ENCODE results near the gene IFT27.
A peak's percentile ranks its signal among the peaks of the same experiment; 100 is the strongest.
"Not testable (repeated sequence)": the region's sequence is repeated elsewhere in the genome, so short reads cannot be mapped to it uniquely, and the experiment has no call there.

IFT27 gene

GRCh38 chr22:36765131-36765942, 10.6 kb downstream of the IFT27 start:
- DNase-seq (ENCODE audit: low spot score), result no peak

GRCh38 chr22:36764641-36765040, 11.3 kb downstream of the IFT27 start:
- no peak for DNase-seq (ENCODE audit: low spot score)

GRCh38 chr22:36764060-36764459, 11.9 kb downstream of the IFT27 start:
- no peak for DNase-seq (ENCODE audit: low spot score)

GRCh38 chr22:36763576-36763975, 12.3 kb downstream of the IFT27 start:
- no peak for DNase-seq (ENCODE audit: low spot score)

GRCh38 chr22:36762687-36763260, 13.1 kb downstream of the IFT27 start:
- no peak for DNase-seq (ENCODE audit: low spot score)

GRCh38 chr22:36761553-36762240, 14.2 kb downstream of the IFT27 start:
- DNase-seq (ENCODE audit: low spot score), result no peak

GRCh38 chr22:36760786-36761185, 15.1 kb downstream of the IFT27 start:
- no peak for DNase-seq (ENCODE audit: low spot score)

- DNase-seq (ENCODE audit: low spot score), result no peak
Observed at GRCh38 chr22:36759481-36760159, 16.3 kb downstream of the IFT27 start.

GRCh38 chr22:36758792-36759271, 17.1 kb downstream of the IFT27 start:
- DNase-seq (ENCODE audit: low spot score), result no peak

GRCh38 chr22:36757668-36758211, 18.2 kb downstream of the IFT27 start:
- peak; percentile 73 for DNase-seq (ENCODE audit: low spot score)

- no peak for DNase-seq (ENCODE audit: low spot score)
Observed at GRCh38 chr22:36756746-36757655, 18.9 kb downstream of the IFT27 start.

GRCh38 chr22:36756031-36756430, 19.9 kb downstream of the IFT27 start:
- DNase-seq (ENCODE audit: low spot score), result no peak

GRCh38 chr22:36755316-36755715, 20.6 kb downstream of the IFT27 start:
- DNase-seq (ENCODE audit: low spot score), result no peak

GRCh38 chr22:36754881-36755280, 21.0 kb downstream of the IFT27 start:
- not testable (repeated sequence) for DNase-seq (ENCODE audit: low spot score)

- DNase-seq (ENCODE audit: low spot score), result no peak
Observed at GRCh38 chr22:36753916-36754315, 22.0 kb downstream of the IFT27 start.

- no peak for DNase-seq (ENCODE audit: low spot score)
Observed at GRCh38 chr22:36753120-36753802, 22.7 kb downstream of the IFT27 start.

GRCh38 chr22:36746375-36746970, 29.4 kb downstream of the IFT27 start:
- no peak for DNase-seq (ENCODE audit: low spot score)

GRCh38 chr22:36745301-36745995, 30.5 kb downstream of the IFT27 start:
- DNase-seq (ENCODE audit: low spot score), result no peak

- no peak for DNase-seq (ENCODE audit: low spot score)
Observed at GRCh38 chr22:36744791-36745190, 31.1 kb downstream of the IFT27 start.
